Activated CD4-positive, CD25-positive, alpha-beta regulatory T cell treated with anti-CD3 and anti-CD28 coated beads, Interleukin-2, amount 50 U/mL, for 16 hours (primary cell): ENCODE data around the gene CRY2.

Experiments used
- DNase-seq: peaks from one replicate; pipeline ENCODE4 v3.0.0-alpha.2; 2020; ENCODE audit warnings: low read depth, low spot score

The CRY2 gene

GRCh38 chr11:45930951-45931570 lies 83.8 kb downstream of the CRY2 start:
- no peak for DNase-seq

GRCh38 chr11:45931739-45932138 lies 84.5 kb downstream of the CRY2 start:
- no peak for DNase-seq

DNA sequence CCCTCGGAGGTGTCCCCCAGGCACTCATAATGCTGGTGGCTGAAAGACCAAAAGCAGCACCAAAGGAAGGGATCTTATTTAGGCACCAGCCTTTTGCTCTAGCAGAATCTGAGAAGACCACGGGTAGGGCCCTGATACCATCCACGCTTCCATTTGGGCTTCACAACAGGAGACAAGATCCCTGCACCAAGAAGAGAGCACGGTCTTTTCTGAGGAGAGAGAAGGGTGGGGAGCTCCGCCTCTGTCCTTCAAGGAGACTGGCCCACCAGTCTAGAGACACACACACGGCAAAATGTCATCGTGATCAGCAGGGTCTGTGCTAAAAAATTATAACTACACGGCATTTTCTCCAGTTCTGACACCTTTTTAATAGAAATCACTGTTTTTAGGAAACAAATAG lies 84.9 kb downstream of the CRY2 start:
- no peak for DNase-seq
